AG09309 (cell line): Measurements from ENCODE around the gene B3GNT9.

Experiments used
- DNase-seq: peaks from one replicate; pipeline ENCODE4 v3.0.0-alpha.2; 2010; ENCODE audit warnings: low read depth
- H3K4me3 ChIP-seq: 2 replicates; pipeline ENCODE4 v1.5.1; 2011; ENCODE audit warnings: mild to moderate bottlenecking, low read depth, low read length, moderate library complexity; ENCODE audit not compliant: control insufficient read depth
- CTCF ChIP-seq: IDR thresholded peaks from 2 replicates; pipeline ENCODE4 v1.5.1; 2011; ENCODE audit warnings: mild to moderate bottlenecking, low read depth, low read length, inconsistent platforms; ENCODE audit not compliant: insufficient read depth, control insufficient read depth; ENCODE audit errors: missing control alignments

Gene B3GNT9

DNA sequence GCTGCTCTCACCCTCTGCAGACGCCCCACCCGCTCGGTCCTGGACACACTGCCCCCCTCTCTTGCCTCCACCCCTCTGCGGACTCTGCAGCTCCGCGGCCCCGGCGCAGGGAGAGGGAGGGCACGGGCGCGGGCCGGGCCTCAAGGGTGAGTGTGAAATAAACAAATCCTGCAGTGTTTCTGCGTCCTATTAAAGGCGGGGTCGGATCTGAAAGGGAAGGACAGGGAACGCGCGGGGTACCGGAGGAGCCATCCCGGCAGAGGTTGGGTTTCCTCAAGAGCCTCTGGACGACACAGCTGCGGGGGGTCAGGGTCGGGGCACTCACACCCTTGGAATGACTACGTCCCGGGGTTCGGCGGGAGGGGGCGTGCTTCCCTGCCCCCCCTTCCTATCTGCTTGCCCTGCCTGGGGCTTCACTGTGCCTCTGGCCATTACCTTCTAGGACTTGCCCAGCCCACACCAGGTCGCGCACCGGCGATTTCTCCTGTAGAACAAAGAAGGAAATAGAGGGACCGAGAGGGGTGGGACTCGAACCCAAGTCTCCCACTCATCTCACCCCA lies 13.3 kb upstream of the B3GNT9 start:
- H3K4me3 ChIP-seq: no peak overlapping the region
- no peak for DNase-seq
- no peak for TF ChIP-seq CTCF

GRCh38 chr16:67163164-67163998 lies 12.6 kb upstream of the B3GNT9 start:
- no peak overlapping the region for H3K4me3 ChIP-seq
- TF ChIP-seq CTCF: no peak
- DNase-seq: no peak

DNA sequence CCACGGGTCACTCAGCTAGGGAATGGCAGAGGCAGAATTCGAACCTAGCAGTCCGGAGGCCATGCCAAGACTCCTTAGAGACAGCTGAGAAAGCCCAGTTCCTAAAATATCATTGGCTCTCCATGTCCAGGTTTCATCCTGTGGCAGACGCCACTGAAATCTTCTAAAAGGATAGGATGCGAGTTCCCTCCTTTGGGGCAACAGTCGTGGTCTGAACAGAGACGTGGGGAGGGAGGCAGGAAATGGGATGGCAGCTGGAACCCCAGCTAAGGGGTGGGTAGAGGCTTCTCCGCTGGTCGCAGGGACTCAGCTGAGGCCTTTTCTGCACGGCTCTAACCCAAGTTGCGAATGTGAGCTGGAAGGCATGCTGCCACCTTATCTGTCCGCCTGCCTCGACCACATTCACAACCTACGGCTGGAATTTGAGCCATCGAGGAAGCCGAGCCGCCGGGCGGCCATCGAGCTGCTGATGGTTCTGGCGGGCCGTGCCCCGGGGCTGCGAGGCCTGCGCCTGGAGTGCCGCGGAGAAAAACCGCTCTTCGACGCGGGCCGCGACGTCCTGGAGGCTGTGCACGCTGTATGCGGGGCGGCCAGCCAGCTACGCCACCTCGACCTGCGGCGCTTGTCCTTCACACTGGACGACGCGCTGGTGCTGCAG lies 11.8 kb upstream of the B3GNT9 start:
- H3K4me3 ChIP-seq: no peak overlapping the region
- TF ChIP-seq CTCF: no peak
- no peak for DNase-seq

DNA sequence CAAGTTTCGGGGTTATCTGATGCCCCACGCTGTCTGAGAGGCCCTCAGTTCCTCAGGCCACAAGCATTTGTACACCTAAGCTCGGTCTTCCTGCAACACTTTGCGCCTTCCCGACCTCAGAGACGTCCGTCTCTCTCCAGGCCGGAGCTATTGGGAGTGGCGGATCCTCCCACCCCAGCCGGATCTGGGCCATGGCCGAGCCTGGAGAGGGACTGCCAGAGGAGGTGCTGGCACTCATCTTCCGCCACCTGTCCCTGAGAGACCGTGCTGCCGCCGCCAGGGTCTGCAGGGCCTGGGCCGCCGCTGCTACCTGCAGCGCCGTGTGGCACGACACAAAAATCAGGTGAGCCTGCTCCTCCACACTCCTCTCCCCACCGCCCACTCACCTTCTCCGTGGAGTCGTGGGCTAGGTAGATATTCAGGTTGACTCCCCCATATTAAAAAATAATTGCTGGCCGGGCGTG lies 10.8 kb upstream of the B3GNT9 start:
- H3K4me3 ChIP-seq: peak overlapping the region; percentile 97
- TF ChIP-seq CTCF: no peak
- DNase-seq: no peak

- H3K4me3 ChIP-seq: peak overlapping the region; percentile 97
- no peak for DNase-seq
- TF ChIP-seq CTCF: no peak
Observed at GRCh38 chr16:67158637-67159600, 8.1 kb upstream of the B3GNT9 start.
